HG03108 (cell line): Measurements from ENCODE around the gene GTF3C5.
"Not testable (repeated sequence)": the region's sequence is repeated elsewhere in the genome, so short reads cannot be mapped to it uniquely, and the experiment has no call there.

Experiments used
- ATAC-seq: cut with Tn5 transposase; IDR thresholded peaks from one replicate; pipeline ENCODE4 v1.9.1; 2021; ENCODE audit warnings: moderate library complexity; ENCODE audit not compliant: unreplicated experiment

The GTF3C5 gene

DNA sequence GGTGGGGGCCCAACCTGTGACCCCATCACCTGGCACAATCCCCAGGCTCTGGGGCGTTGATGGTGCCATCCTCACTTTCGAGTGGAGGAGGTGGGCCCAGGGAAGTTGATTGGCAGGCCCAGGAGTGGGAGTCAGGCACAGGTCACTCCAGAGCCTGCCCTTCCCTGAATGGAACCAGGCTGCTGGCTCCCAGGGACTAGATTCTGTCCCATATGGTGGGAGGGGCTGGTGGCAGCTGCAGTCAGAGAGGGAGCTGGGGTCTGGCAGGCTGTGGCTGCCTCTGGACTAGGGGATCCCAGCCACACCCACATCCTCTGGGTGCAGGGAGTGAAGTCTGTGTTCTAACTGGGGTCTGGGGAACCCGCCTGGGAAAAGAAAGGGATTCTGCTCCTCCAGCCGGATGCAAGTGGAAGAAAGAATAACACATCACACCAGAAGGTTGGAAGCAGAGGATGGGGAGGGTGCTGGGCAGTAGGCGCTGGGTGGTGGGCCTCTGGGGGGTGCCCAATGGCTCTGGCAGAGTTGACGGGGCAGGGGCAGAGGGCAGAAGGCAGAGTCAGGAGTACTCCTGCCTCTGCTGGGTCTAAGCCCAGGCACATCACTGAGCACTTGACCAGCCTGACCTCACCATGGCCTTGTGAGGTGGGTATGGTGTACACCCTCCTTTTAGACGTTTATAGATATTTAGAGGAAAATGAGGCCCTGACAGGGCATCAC is 56.8 kb downstream of the GTF3C5 start:
- no peak for ATAC-seq

DNA sequence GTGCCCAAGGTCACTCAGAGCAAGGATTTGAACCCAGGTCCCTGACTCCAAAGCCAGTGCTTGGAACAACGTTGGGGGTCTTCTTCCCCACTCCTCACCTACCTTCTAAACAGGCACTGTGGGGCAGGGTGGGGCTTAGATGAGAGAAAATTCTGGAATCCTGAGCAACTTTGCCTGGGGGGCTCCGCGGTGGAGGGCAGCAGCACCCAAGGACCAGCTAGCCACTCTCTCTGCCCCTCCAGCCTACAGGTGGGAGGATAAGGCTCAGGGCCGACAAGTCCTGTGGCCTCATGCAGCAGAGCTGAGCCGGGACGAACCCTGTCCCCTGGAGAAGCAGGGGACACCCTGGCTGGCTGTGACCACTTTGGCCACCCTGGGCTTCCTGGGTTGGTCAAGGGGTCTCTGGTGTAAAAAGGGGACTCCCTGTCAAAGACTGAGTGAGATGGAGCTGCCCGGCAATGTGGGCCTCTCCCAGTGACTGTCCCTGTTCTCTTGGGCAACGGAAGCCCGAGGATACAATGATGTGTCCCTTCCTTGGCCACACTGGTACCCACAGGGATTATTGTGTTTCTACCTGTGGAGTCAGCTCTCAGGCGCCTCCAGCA is 57.5 kb downstream of the GTF3C5 start:
- no peak for ATAC-seq

DNA sequence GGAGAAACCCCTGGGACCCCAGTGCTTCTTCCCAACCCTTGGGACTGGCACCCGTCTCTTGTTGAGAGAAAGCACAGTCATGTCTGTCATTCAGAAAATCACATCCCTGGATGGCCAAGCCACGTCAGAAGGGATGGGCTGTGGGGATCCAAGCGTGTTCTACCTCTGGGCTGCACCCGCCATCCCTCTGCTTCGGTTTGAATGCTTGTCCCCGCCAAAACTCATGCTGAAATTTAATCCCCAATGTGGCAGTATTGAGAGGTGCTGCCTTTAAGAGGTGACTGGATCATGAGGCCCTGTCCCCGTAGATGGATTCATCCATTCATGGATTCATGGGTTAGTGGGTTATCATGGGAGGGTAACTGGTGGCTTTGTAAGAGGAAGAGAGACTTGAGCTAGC is 58.0 kb downstream of the GTF3C5 start:
- ATAC-seq: no peak

DNA sequence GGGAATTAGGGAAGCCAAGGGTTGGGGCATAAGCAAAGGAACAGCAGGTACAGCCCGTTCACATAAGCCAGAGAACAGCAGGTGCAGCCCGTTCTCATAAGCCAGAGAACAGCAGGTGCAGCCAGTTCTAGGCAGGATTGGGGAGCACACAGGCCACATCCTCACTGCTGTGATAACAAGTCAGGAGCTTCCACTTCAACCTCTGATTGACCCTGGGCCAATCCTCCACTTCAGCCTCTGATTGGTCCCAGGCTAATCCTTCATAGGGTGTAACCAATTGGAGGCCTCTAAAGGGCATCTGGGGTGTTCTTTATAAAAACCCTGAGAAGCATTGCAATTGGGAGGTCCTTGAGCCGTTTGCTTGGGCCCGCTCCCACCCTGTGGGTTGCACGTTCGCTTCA is 58.5 kb downstream of the GTF3C5 start:
- no peak for ATAC-seq

DNA sequence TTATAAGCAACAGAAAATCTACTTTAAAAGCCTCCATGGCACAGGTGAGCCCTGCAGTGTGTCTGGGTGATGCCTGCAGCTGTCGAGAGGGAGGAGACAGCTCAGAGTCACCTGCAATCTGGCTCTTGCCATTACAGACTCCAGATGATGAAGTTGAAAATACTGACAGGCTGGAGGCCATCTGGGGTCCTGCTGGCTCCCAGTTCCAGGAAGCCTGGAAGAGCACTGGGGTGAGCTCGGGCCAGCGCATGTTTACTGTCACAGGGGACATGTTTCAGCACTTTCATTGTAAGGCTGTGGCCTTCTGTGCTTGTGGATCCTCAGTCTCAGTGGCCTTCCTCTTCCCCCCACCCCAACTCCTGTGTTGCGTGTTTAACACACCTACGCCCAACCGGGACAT is 59.4 kb downstream of the GTF3C5 start:
- ATAC-seq: no peak

DNA sequence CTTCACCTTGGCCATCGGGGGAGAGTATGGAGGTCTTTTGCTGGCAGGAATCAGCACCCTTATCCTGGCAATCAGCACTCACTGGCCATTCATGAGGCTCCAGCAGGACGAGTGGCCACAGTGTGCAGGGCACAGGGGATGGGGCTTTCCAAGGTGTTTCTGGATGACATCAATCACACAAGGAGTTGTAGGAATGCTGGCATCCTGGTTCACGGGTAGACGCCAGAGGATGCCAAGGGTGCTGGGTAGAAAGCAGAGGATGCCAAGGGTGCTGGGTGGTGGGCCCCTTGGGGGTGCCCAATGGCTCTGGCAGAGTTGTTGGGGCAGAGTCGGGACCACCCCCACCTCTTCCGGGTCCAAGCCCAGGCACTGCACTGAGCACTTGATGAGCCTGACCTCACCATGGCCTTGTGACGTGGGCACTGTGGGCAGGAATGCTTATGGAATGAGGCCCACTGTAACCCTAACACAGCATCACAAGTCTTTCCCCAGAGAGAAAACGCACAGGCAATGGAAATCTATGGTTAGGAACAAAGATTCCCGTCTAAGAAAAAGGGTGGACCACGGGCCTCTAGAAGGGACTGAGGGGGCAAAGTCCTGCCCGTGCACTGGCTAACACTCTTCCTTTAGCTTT is 60.1 kb downstream of the GTF3C5 start:
- no peak for ATAC-seq

DNA sequence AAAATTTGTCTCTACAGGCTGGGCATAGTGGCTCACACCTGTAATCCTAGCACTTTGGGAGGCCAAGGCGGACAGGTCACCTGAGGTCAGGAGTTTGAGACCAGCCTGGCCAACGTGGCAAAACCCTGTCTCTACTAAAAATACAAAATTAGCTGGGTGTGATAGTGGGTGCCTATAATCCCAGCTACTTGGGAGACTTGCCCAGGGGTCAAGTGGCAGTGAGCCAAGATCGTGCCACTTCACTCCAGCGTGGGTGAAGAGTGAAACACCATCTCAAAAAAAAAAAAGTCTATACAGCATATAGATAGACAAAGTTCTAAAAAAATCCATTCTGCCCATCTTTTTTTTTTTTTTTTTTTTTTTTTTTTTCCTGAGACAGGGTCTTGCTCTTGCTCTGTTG is 63.6 kb downstream of the GTF3C5 start:
- not testable (repeated sequence) for ATAC-seq

DNA sequence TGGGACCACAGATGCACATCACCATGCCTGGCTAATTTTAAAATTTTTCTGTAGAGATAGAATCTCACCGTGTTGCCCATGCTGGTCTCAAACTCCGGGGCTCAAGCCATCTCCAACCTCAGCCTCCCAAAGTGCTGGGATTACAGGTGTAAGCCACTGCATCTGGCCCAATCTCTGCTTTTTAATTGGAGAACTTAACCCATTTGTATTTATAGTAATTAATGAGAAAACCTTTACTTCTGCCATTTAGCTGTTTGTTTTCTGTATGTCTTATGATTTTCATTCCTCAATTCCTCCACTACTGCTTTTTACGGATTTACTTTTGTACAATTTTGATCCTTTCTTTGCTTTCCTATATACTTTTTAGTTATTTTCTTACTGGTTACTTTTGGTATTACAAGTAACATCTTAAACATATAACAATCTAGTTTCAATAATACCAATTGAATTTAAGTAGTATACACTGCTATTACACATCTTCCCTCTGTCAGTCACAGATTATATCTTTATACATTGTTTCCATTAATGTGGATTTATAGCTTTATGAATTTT is 64.1 kb downstream of the GTF3C5 start:
- no peak for ATAC-seq

DNA sequence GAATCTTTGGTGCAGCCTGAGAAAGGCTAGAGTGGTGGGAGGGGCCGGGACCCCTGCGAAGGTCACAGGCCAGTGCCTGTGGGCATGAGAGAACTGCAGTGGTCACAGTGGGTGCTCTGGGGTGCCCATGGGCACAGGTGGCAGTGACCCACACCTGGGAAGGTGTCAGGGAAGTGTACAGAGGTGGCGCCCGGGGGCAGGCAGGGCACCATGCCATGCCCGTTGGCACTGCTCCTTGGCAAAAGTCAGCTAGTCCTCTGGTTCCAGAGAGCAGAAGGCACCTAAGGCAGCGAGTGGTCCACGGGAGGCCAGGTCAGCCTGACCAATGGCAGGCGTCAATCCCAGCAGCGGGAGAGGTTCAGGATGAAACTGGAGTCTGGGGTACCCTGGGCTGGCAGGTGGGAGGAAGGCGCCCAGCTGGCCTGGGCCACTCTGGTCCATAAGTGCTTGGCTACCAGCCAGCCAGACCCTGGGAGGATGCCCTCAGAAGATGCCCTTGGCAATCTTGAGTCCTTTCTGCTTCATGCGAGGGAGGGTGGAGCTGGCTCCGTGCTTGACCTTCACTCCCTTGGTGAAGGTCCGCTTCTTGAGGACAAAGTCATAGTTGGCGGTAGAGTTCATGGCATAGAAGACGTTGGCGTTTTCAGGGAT is 67.4 kb downstream of the GTF3C5 start:
- no peak for ATAC-seq

DNA sequence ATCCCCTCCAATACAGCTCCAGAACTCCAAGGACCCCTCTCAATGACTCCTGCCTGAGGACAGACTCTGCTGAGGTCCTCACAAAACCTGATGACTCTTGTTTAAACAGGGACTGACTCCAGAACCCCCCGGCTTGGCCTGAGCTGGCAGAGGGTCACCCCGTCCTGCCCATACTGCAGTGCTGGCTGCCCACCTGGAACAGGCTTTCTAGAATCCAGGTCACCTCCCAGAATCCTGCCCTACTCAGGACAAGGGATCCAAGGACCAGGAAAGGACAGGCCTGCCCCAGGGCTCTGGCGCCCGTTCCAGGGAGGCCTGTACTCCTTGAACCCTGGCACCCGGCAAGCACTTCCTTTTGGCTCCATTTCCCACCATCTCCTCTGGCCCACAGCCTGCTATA is 68.1 kb downstream of the GTF3C5 start:
- no peak for ATAC-seq

DNA sequence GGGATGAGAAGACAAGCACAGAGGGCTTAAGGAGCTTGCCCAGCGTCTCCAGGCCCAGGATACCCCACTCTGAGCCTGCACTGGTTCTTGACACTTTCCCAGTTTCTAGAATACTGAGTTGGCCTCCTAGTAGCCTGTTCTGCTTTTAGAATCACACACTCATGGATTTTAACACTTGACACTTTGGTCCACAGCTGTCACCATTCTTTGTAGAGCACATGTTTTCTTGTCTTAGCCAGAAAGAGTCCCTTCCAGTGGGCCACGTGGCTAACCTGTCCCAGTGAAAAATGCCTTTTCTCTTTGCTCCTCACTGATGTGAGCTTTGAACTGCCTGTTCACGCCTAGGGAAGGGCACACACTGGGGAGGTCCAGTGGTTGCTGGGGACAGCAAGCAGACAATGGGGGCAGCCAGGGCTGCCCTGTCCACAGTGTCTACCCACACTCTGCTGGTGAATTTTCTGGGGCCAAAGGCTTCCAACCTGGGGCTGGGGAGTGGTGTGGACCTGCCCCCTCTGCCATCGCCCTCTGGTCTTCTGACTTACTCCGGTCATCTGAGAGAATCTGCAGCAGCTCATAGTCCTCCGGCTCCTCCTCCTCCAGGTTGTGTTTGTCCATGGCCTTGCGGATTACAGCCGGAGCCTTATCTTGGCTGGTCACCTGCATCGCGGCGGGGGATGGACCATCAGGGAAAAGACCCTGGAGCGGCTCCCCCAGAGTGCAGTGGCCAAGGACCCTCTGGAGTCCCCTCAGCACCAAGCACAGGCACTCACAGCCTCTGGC is 69.1 kb downstream of the GTF3C5 start:
- ATAC-seq: no peak

DNA sequence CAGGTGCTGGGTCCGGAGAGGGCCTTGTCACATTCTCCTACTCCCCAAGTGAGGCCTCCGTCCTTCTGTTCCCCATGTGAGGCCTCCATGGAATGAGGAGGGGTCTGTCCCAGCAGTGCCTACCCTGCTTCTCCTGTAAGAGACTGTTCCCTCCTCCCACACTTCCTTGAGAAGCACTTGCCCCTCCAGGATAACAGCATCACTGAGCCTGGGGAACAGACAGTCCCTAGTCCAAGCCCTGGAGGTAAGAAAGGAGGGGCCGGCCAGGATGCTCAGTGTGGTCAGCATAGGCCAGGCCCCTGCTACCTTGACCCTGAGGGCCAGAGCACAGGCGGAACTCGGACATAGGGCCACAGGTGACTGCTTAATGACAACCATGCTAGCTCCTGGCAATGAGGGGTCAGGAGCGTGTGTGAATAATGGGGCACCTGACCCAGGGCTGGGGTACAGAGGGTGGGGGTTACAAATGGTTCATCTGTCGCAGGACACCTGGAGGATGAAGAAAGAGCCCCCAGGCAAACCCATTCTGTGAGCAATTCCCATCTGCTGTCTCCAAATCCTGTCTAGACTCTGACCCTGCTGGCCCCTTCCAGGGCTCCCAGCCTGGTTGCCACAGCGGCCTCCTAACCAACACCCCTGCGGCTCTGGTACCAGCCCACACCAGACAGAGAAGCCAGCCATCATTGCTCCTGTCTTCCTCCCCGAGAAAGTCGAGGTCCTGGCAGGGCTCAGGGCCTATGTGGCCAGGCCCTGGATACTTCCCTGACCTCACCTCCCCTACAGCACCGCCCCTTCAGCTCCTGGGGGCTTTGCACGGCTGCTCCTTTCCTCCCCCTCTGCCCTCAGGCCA is 69.9 kb downstream of the GTF3C5 start:
- ATAC-seq: no peak

DNA sequence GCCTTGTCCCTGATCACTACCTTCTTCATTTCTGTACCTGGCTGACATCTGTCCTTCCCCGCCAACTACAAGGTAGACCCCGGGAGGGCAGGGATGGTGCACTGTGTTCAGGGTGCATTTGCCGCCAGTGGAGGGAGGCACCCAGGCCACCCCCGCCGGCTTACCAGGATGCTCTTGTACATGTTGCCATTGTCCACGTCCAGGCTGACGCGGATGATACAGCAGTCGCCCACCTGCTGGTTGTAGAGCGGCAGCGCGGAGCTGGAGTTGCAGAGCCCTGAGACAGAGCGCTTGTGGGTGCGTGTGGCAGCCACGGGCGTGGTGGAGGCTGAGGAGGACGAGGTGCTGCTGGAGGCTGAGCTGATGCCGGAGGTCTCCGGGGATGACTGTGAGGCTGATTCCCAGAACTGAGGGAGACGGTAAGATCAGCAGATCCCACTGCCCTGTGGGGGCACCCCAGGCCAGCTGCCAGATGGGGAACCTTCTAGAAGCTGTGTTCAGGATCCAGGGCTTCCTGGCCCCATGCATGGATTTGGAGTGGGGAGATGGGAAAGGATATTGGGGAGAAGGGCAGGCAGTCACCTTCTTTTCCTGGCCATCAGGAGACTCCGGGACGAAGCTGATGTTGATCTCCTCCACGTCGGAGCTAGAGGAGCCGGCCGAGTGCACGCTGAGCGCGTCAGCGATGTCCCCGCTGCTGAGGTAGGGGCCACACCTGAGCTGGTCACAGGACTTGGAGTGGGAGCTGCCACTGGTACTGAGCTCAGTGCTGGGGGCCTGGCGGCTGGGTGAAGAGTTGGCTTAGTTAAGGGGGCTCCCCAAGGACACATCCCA is 70.8 kb downstream of the GTF3C5 start:
- no peak for ATAC-seq

DNA sequence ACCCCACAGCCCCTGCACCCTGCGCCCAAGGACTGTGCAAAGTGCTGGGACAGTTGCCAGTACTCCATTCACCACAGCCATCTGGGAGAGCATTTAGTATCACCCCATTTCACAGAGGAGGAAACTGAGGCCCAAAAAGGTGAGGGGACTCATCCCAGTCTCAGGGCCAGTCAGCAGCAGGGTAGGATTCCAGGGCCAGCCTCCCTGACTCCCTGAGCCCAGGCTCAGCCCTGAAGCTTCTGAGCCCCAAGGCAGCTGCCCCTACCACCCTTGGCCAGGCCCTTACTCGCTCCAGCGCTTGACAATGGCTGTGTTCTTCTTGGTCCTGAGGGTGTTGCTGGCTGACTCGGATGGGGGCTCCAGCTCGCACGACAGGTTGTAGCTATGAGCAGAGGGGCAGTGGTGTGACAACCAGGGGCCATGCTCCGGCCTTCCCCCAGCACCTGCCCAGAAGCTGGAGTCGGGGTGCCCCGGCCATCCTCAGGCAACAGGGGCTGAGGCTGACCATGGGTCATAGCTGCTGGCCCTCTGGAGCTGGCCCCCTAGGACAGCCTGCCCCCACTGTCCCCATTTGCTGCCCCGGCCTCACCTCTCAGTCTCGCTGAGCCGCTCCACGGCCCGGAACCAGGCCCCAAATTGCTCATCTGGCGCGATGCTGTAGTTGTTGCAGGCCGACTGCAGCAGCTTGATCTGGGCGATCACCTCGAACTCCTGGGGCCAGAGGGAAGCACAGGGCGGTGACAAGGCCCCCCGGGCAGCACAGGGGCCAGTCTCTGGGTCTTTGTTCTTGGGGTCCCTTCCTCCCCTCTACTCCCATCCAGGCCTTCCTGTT is 71.6 kb downstream of the GTF3C5 start:
- no peak for ATAC-seq

DNA sequence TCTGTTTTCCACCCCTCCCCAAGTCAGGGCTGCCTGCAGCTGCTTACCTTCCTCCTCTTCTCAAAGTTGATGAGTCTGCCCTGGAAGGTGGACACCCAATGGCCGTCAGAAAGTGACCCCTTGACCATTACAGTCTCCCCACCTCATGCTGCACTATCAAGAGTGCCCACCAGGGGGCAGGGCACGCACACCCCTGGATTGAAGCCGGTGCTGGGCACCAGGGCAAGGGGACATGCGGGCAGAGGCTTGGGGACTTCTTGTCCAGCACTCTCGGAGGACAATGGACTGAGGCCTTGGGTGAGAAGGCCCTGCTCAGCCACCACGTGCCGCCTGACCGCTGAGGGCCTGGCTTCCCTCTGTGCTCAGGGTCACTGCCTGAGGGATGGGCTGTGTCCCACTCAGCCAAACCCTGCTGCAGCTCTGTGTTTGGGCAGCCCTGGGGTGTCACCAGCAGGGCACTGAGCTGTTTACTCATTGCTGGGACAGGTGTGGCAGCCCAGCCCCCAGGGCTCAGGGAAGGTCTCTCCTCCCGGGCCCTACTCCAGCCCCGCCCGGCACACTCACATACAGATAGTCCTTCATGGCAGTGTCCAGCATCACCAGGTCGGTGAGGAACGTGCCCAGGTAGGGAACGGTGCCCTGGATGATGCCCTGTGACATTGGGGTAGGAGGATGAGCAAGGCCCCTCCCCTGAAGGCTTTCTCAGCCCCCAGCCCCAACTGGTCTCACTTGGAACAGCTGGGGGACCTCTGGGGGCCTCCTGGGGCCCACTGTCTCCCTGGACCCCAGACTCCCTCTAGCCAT is 72.6 kb downstream of the GTF3C5 start:
- no peak for ATAC-seq

DNA sequence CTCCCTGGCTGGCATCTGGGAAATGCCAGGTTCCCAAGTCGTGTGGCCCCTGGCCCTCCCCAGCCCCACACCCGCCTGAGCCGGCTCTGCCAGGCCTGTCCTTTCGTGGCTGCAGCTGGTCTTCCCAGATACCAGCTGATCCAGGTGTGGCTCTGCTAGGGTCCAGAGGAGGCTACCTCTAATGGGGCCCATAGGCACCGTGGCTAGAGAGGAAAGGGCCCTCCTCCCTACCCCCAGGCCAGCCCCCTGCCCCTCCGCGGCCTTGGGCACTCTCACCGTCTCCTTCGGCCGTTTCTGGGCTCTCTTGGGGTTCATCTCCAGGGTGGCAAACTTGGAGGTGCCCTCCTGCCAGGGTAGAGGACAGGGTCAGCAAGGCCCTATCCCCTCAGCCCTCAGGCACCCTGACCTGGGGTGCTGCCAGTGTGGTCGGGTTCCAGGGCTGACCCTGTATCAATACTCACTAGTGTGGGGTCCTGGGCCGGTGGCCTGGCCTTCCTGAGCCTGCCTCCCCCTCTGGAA is 73.2 kb downstream of the GTF3C5 start:
- ATAC-seq: no peak
